Subcutaneous abdominal adipose tissue (tissue), 5 donors: ENCODE data around the gene OTUD5.
A peak's percentile ranks its signal among the peaks of the same experiment; 100 is the strongest.

ENCODE experiments used
- H3K27ac ChIP-seq: one replicate; pipeline ENCODE4 v1.7.0; 2013; ENCODE audit warnings: low read depth, mild to moderate bottlenecking, inconsistent platforms, low read length, moderate library complexity
- H3K27me3 ChIP-seq, 5 donors: one replicate each; pipeline ENCODE4 v1.7.0; 2013; ENCODE audit warnings: low read length in 5 of 5, inconsistent platforms in 1 of 5; ENCODE audit not compliant: control insufficient read depth in 5 of 5, insufficient read depth in 4 of 5
- H3K36me3 ChIP-seq, 5 donors: one replicate each; pipeline ENCODE4 v1.7.0; 2013; ENCODE audit warnings: low read length in 5 of 5; ENCODE audit not compliant: control insufficient read depth in 5 of 5, insufficient read depth in 5 of 5
- H3K4me1 ChIP-seq, 5 donors: one replicate each; pipeline ENCODE4 v1.7.0; 2013; ENCODE audit warnings: low read length in 5 of 5, mild to moderate bottlenecking in 3 of 5, moderate library complexity in 1 of 5; ENCODE audit not compliant: control insufficient read depth in 5 of 5, insufficient read depth in 5 of 5
- H3K4me3 ChIP-seq, 5 donors: one replicate each; pipeline ENCODE4 v1.7.0; 2013; ENCODE audit warnings: low read length in 5 of 5, low read depth in 1 of 5
- H3K9ac ChIP-seq, 5 donors: one replicate each; pipeline ENCODE4 v1.7.0; 2013; ENCODE audit warnings: low read length in 5 of 5, mild to moderate bottlenecking in 4 of 5, moderate library complexity in 3 of 5
- H3K9me3 ChIP-seq, 5 donors: one replicate each; pipeline ENCODE4 v1.7.0; 2013; ENCODE audit warnings: low read length in 5 of 5; ENCODE audit not compliant: control insufficient read depth in 5 of 5
- donor health status: healthy.
- donor health status: healthy.
- donor health status: healthy.
- donor health status: healthy.
- donor health status: healthy.

The OTUD5 gene

DNA sequence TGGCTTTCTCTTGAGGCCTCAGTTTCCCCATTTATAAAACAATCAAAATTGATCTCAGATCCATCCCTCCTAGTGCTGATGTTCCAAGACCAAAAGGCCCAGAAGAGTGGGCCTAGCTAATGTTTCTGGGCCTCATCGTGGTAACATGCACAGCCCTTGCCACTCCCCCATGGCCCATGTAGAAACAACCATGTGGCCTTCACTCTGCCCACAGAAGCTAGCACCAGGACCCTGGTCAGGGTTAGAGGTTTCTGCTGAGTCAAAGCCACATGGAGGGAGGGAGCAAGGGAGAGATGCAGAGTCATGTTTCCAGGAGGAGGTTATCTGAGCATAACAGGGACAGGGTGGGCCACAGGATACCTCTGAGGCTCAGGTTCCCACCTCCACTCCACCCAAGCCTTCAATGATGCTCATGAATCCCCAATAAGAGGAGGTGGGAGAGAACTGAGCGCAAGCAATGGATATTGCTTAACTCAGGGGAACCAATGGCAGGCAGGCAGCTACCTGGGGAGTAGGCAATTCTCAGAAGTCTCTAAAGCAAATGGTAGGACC, 16.9 kb downstream of the OTUD5 start:
- H3K4me1 ChIP-seq, result peaks cover 0 to 39% (median 2%) of the 10 kb centered on the region in 5 donors
- H3K27me3 ChIP-seq, result peaks cover 0 to 11% (median 6%) of the 10 kb centered on the region in 5 donors
- H3K9ac ChIP-seq, result peak overlapping the region in 1 of 5 donors; percentile 16
- no peak overlapping the region for H3K27ac ChIP-seq
- no peak overlapping the region for H3K4me3 ChIP-seq
- H3K36me3 ChIP-seq, result peaks cover 0 to 19% (median 13%) of the 10 kb centered on the region in 5 donors
- no peaks in the 10 kb centered on the region for H3K9me3 ChIP-seq

DNA sequence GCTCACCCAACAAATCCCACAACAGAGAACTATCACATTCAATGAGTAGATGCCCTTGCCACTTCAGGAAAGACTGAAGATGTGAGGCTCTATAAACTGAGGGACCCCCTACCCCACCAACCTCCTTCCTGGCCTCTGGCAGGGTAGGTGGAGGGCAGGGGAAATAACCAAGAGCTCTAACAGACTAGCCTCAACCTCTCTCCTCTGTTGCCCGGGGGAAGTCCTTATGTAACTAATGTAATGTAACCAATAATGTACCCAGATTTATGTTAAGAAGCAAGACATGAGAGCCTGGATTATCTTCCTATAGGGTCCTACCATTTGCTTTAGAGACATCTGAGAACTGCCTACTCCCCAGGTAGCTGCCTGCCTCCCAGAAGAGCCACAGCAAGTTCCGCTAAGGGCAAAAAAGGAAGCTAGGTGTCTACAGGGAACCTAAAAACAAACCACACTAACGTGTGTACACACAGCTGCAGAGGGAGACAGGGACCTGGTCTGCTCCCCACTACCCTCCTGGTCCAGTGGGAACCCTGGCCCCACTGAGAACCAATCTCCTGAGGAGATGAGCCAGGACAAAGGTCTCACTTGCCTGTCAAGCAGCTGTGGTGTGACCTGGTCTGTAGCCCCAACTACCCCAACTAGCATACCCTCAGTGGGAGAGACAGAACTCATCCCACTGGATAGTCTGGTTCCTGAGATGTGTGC, 17.7 kb downstream of the OTUD5 start:
- Histone ChIP-seq H3K9ac (peak overlapping the region in 1 of 5 donors; percentile 31), H3K27me3 (peaks cover 0 to 13% (median 6%) of the 10 kb centered on the region in 5 donors), H3K9me3 (no peaks in the 10 kb centered on the region), H3K36me3 (peaks cover 0 to 21% (median 17%) of the 10 kb centered on the region in 5 donors), H3K4me3 (no peak overlapping the region), H3K4me1 (peaks cover 0 to 39% (median 2%) of the 10 kb centered on the region in 5 donors), H3K27ac (no peak overlapping the region)

DNA sequence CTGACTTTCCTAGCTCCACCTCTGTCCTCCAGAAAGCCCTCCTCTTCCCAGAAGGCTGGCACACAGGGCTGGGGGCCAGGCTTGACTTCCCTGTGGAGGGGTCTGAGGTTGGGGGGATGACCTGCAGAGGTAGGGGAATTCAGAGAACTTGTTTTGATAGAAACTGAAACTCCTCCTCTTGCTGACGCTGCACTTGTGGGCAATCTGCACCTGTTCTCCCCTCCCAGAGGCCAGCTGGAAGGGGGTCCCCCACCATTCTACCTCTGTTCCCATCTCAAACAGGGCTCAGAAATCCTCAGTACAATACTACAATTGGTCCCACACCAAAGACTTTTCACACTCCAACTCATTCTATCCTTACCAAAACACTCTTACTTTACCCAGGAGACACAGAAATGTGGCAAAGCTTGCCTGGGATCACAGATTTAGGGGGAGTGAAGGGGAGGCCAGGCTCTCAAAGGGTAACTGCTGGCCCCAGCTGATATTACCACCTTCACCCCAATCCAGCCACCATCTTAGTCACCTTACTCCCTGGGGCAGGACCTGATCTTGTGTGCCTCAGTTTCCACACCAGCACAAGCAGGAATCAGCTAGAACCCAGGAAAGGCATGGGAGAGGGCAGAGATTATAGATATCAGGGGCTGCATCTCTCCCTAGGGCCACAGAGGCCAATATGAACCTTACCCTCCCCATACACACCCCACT, 18.5 kb downstream of the OTUD5 start:
- H3K27ac ChIP-seq, result no peak overlapping the region
- no peak overlapping the region for H3K9ac ChIP-seq
- H3K9me3 ChIP-seq, result peaks cover 0 to 4% (median 3%) of the 10 kb centered on the region in 5 donors
- peaks cover 0 to 13% (median 6%) of the 10 kb centered on the region in 5 donors for H3K27me3 ChIP-seq
- H3K36me3 ChIP-seq, result peaks cover 0 to 26% (median 24%) of the 10 kb centered on the region in 5 donors
- no peak overlapping the region for H3K4me3 ChIP-seq
- H3K4me1 ChIP-seq, result peaks cover 0 to 39% (median 2%) of the 10 kb centered on the region in 5 donors

DNA sequence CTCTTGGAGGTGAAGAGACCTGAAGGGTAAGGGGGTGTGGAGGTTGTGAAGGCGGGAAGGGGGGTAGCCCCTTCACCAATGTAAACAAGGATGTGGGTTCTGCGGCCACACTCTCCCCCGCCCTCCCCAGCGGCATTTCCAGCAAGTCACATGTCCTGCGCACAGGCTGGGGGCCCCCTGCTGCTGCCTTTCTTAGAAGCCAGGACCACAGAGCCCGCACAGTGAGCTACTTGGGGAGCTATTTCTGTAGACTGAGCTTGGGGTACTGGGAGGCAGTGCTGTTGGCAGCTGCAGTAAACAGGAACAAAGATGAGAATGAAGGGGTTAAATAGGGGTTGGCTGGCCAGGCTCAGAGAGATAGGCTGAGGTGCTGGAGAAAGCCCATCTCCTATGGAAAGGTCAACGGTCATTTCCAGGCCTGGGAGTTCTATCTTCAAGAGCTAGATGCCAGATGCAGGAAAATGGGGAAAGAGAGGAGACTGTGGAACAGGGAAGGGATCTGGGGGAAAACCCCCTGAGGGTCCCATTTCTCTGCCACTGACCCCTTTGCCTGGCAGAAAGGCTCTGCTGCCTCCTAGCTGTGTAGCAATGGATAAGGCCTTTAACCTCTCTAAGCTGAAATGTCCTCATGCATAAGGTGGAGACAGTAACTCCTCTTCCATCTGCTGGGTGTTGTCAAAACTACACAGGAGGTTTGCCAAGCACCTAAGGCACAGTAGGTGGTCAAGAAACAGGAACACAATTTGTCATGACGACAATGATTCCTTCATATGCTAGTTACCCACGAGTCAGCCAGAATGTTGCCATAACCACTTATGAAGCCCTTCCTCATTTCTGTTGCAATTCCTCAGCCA, 20.1 kb downstream of the OTUD5 start:
- Histone ChIP-seq H3K27ac (no peak overlapping the region), H3K9ac (no peak overlapping the region), H3K9me3 (peaks cover 0 to 10% (median 5%) of the 10 kb centered on the region in 5 donors), H3K4me1 (peaks cover 0 to 39% (median 2%) of the 10 kb centered on the region in 5 donors), H3K36me3 (peaks cover 0 to 29% (median 24%) of the 10 kb centered on the region in 5 donors), H3K27me3 (peaks cover 0 to 11% (median 6%) of the 10 kb centered on the region in 5 donors), H3K4me3 (no peak overlapping the region)

DNA sequence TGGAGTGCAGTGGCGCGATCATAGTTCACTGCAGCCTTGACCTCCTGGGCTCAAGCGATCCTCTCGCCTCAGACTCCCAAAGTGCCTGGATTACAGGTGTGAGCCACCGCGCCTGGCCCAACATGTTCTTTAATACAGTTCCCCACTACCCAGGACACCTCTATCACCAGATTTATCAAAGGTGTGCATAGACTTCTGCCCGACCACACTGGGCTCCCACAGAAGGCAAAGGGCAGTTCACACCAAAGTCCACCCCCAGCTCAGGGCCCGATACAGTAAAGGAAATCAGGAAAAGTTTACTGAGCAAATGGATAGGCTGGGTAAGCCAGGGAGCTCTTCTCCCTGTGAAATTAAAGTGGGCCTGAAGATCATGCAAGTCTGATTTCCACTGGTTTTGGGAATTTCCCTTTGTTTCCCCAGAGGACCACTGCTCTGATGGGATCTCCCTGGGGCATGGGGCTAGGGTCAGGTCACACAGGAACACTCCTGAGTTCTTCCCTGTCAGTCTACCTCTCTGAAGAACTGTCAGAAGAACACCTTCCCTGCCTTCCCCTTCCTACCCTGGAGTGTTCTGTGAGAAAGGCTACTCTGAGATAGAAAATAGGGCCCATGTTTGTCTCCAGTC, 20.9 kb downstream of the OTUD5 start:
- H3K27ac ChIP-seq, result no peak overlapping the region
- H3K36me3 ChIP-seq, result peaks cover 0 to 27% (median 24%) of the 10 kb centered on the region in 5 donors
- H3K9ac ChIP-seq, result no peak overlapping the region
- H3K27me3 ChIP-seq, result peaks cover 0 to 9% (median 6%) of the 10 kb centered on the region in 5 donors
- H3K4me1 ChIP-seq, result peaks cover 0 to 33% (median 2%) of the 10 kb centered on the region in 5 donors
- H3K4me3 ChIP-seq, result no peak overlapping the region
- H3K9me3 ChIP-seq, result peaks cover 0 to 10% (median 5%) of the 10 kb centered on the region in 5 donors

DNA sequence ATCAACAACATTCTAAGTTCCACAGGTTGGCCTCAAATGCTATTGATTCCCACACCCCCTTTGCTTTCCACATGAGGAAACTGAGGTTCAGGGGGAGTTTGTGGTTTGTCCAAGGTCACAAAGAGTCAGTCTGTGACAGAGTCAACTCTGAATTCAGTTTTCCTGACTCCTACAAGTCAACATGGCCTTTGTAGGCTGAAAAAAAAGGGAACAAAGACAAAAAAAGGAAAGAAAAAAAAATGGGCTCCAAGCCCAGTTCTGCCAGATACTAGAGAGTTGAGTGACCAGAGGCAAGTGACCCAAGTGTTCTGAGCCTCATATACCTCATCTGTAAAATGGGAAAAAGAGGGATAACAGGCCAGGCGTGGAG, 22.1 kb downstream of the OTUD5 start:
- H3K9me3 ChIP-seq, result peaks cover 0 to 10% (median 5%) of the 10 kb centered on the region in 5 donors
- no peak overlapping the region for H3K9ac ChIP-seq
- H3K4me1 ChIP-seq, result peaks cover 0 to 25% (median 2%) of the 10 kb centered on the region in 5 donors
- peaks cover 0 to 9% (median 3%) of the 10 kb centered on the region in 5 donors for H3K27me3 ChIP-seq
- no peak overlapping the region for H3K4me3 ChIP-seq
- peaks cover under 1 to 37% (median 23%) of the 10 kb centered on the region in 5 donors for H3K36me3 ChIP-seq
- no peak overlapping the region for H3K27ac ChIP-seq

DNA sequence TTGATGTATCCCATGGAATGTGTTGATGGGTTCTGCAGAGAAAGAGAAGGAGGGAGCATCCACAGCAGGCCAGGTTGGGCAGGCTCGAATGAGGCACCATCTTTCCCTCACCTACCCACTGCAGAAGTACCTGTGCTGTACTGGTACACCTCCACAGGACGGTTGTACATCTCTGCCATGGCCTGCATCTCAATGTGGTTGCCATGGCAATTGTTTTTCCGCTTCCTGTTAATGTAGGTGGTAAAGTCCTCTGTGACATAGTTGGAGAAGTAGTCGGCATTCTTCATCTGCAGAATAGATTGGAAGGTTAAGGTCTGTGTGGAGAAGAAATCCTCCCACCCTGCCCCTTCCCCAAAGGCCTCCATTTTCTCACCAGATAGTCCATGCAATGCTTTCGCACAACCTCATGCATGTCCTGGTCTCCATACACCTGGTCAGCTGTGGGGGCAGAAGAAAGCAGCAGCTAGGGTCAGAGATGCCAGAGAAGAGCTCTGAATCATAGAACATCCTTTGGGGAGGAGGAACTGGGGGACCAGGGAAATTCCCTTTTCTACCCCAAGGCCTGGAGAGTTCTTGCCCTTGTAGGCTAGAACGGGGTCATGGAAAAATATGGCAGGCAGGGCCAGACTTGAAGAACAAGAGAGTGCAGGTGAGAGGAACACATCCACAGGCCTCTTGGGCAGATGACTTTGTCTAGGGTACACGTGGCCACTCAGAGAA, 22.7 kb downstream of the OTUD5 start:
- Histone ChIP-seq H3K9me3 (peaks cover 0 to 10% (median 5%) of the 10 kb centered on the region in 5 donors), H3K36me3 (peaks cover 4 to 41% (median 26%) of the 10 kb centered on the region in 5 donors), H3K4me1 (peaks cover 0 to 25% (median 0%) of the 10 kb centered on the region in 5 donors), H3K27ac (no peak overlapping the region), H3K4me3 (no peak overlapping the region), H3K27me3 (peaks cover 0 to 9% (median 2%) of the 10 kb centered on the region in 5 donors), H3K9ac (no peak overlapping the region)

DNA sequence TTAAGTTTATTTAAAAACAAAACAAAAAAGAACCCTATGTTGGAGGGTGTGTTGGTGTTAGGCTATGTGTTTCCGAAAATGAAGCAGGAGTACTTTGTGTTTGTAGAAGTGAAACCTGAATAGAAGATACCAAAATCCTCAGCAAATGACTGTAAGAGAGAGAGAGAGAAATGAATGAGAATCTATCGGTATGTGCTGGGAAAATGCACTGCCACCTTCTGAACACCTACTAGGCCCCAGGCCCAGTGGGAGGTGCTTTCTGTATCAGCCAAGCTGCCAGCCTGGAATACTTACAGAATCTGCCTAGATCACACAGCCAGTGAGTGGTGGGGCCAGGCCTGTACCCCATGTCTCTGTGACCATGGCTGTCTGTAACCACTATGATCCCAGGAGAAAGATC, 23.6 kb downstream of the OTUD5 start:
- H3K9me3 ChIP-seq, result peaks cover 0 to 10% (median 5%) of the 10 kb centered on the region in 5 donors
- H3K4me1 ChIP-seq, result peaks cover 0 to 21% (median 0%) of the 10 kb centered on the region in 5 donors
- no peak overlapping the region for H3K9ac ChIP-seq
- no peak overlapping the region for H3K27ac ChIP-seq
- no peak overlapping the region for H3K4me3 ChIP-seq
- H3K36me3 ChIP-seq, result peaks cover 4 to 37% (median 26%) of the 10 kb centered on the region in 5 donors
- H3K27me3 ChIP-seq, result peaks cover 0 to 4% (median 0%) of the 10 kb centered on the region in 5 donors
